GM11168 (cell line): ENCODE data around the gene ADAMTS2.
"Not testable (repeated sequence)": the region's sequence is repeated elsewhere in the genome, so short reads cannot be mapped to it uniquely, and the experiment has no call there.

Experiments used
- in situ Hi-C: fragments of 300-500 bp; cut with MboI; formaldehyde crosslinking; loops from one replicate; pipeline ENCODE4 v1.12.0; 2022; ENCODE audit warnings: low sequenced_read_pairs; ENCODE audit not compliant: unreplicated experiment

ADAMTS2 gene

DNA sequence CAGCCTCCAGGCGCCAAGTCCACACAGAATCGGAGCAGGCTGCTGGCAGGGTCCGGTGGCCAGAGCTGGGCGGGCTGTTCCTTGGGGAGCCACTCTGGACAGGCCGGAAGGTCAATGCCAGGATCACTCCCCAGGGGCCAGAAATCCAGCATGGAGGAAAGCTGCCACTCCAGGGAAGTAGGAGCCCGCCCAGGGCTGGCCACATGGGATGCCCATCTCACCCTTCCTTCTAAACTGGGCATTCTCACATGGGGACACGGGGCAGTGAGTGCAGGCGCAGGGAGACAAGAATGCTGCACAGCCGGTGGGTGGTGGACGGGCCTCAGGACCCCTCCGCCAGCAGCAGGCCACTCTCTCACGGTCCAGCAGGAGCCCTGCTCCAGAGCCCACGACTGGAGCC, 58.2 kb downstream of the ADAMTS2 start:
- in situ Hi-C loops = no loop called here

DNA sequence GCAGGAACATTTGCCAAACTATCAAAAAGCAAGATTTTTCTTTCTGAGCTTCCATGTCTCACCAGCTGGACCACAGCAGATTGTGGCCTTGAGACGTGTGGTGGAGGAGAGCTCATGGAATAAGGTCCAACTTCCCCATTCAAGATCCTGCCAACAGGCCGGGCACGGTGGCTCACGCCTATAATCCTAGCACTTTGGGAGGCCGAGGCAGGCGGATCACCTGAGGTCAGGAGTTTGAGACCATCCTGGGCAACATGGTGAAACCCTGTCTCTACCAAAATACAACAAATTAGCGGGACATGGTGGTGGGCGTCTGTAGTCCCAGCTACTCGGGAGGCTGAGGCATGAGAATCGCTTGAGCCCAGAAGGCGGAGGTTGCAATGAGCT, 59.5 kb downstream of the ADAMTS2 start:
- in situ Hi-C loops = not testable (repeated sequence)

DNA sequence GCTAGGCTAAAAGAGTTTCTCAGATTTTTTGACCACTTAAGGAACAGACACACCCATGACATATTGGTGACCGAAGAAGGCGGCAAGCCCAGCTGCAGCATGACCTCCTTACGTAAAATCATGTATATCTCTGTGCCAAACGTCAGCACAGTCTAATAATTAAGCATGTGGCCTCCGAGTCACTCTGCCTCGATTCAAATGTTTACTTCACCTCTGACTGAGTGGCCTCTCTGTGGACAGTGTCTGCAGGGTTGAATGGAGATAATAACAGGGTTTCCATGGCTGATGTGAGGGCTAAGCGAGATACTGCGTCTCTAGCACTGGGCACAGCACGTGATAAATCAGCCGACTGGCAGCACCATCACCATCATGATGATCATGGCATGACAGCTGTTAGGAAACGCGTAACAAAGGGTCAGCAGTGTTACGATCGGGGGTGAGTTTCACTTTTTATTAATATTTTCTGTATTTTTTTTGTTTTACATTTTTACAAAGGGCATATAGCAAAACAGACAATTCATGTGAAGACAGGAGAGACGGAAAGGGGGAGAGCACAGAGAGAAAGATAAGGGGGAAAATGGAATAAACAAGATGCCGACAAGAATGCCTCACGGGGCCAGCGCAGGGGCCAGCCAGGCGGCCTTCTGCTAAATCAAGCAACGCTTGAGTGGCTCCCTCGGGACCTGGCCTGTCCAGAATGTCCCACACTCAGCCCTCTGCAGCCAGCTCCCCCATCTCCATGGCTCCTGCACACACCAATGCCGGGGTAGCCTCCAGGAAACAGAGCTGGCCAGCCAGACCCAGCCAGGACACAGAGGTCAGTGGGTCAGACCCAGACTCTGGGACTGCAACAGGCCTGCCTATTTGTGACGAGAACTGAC, 60.3 kb downstream of the ADAMTS2 start:
- in situ Hi-C loops = no loop called here

DNA sequence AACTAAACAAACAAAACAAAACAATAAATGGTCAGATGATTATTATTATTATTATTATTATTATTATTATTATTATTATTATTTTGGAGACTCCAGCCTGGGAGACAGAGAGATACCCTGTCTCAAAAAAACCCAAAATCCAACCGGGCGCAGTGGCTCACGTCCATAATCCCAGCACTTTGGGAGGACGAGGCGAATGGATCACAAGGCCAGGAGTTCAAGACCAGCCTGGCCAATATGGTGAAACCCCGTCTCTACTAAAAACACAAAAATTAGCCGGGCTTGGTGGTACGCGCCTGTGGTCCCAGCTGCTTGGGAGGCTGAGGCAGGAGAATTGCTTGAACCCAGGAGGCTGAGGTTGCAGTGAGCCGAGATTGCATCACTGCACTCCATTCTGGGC, 61.4 kb downstream of the ADAMTS2 start:
- in situ Hi-C loops = not testable (repeated sequence)

DNA sequence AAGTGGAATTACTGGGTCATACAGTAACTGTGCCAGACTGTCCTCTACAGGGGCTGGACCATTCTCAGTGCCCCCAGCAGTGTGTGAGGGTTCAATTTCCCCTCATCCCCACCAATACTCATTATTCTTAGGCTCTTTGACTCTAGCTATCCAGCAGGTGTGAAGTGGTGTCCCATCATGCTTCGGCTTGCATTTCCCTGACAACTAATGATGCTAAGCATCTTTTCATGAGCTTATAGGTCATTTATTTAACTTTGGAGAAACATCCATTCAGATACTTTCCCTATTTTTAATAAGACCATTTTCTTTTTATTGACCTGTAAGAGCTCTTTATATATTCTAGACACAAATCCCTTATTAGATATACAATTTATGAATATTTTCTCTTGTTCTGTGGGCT, 63.6 kb downstream of the ADAMTS2 start:
- in situ Hi-C loops = no loop called here

DNA sequence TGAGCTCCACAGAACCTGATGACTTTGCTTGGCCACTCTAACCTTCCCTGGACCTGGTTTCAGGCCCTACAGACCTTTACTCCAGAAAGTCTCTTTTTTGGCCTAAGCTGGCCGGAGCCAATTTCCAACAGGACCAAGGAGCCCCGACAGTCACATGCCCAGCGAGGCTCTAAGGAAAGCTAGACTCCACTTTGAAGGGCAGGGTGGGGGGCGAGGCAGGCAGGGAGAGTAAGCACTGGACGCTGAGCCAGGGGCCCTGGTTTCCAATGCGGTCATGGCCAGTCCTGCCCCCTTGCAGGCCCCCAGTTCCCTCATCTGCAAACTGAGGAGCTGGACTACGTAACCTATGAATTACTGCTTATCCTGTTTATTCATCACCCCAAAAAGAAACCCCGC, 65.2 kb downstream of the ADAMTS2 start:
- in situ Hi-C loops = no loop called here

DNA sequence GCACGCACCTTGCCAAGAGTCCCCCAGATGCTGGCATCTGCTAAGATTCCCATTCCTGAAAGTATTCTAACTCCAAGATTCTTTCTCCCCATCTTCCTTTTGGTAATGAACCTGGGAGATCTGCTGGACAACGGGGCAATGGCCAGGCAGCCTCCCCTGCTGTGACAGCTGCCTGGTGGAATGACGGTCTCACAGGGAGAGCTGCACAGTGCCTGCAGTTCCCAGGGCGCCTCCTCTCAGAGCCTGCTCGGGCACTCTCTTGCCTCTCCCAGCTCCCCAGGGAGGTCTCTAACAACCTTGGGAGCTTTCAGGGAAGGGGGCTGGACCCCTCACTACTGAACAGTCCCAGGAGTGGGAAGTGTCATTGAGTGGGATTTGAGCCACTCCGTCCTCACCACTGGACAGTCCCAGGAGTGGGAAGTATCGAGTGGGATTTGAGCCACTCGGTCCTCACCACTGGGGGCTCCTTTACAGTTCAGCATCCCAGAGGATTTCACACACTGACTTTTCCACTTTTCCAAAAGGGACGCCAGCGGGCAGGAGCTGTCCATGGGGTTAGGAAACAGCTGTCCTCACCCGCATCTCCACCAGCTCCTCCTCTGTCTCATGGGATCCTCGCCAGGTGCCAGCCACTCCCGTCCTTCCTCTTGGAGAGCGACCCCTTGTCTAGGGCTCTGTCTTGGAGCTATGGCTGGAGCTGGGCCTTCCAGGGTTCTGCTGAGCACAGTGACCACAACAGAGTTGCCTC, 65.7 kb downstream of the ADAMTS2 start:
- in situ Hi-C loops = no loop called here

DNA sequence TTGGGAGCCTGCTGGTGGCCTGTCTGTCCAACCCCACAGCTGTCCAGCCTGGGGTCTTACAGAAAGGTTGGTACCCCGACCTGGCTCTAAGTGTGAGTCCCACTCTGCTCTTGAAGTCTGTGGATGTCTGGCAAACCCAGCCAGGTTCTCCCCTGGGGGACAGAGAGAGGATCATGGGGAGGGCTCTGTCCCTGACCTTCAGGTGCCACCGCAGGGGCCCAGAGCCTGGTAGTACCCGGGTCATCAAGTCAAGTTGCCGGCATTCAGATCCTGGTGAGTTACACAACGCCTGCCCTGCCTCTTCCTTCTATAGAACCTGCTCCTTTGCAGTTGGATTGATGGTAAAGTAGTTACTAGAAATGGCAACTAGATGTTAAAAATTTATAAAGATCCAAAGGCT, 66.7 kb downstream of the ADAMTS2 start:
- in situ Hi-C loops = no loop called here

DNA sequence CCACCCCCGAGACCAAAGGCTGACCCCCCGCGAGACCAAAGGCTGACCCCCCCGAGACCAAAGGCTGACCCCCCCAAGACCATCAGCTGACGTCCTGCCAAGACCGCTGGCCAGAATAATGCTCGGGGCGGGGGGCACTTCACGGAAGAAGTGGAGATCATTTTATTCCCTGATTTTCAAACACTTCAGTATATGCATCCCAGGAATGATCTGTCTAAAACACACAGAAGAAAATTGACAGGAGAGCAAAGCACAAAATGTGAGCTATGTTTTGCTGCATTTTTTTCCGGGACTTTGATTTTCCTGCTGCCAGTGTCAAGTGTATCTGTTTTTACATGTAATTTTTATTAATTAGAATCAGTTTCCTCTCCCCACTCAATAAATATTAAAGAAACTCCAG, 67.1 kb downstream of the ADAMTS2 start:
- in situ Hi-C loops = no loop called here

DNA sequence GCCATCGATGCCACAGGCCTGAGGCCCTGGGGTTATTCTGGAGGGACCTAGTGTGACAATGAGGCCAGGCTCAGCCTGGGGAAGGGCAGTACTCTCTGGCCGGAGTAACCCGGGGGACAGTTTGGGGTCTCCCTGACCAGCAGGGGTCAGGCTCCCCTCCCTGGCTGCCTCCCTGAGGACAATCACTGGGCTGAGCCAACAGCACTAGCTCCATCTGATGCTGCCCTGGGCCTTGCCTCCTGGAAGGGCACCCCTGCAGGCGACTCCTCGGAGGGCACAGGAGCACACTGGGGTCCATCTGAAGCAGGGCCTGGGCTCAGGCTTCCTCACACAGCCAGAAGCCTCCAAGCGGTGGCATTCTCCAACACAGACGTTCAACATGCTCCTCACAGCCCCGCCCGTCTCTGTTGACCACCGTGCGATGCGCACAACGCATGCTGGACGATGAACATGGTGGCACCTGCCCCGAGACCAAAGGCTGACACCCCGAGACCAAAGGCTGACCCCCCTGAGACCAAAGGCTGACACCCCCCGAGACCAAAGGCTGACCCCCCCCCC, 68.3 kb downstream of the ADAMTS2 start:
- in situ Hi-C loops = no loop called here

DNA sequence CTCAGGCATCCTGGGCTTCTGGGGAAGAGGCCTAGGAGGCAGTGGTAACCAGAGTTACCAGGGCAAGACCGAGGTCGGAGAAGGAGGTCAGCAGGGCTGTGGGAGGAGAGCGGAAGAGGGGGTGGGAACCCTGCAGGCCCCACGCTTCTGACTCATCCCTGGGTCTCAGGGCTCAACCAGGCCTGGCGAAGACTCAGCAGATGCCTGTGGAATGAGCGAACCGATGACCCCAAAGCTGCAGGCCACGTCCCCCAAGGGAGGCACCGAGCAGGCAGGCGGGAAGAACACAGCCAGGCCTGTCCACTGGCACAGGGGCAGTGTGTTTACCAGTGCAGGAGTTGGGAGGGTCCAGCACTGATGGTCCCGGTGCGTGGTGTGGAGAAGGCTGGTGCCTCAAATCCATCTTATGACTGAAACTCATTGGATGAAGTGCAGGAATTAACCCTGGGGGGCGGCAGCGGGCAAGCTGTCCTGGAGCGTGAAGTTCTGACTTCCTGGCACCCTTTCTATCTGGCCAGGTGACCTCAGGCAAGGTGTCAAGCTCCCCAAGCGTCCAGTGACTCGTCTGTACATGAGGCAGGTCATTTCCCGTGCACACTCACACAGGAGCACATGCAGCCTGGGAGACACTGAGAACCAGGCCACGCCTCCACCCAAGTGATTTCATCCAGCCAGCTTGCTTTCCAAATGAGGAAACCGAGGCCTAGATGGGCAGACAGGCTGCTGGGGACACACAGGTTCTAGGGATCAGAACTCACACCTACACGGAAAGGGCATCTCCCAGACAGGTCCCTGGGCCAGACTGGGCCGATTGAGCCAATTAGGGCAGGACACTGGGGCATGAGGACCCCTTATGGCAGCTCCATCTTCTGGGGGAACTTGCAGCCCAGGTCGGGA, 69.1 kb downstream of the ADAMTS2 start:
- in situ Hi-C loops = no loop called here

DNA sequence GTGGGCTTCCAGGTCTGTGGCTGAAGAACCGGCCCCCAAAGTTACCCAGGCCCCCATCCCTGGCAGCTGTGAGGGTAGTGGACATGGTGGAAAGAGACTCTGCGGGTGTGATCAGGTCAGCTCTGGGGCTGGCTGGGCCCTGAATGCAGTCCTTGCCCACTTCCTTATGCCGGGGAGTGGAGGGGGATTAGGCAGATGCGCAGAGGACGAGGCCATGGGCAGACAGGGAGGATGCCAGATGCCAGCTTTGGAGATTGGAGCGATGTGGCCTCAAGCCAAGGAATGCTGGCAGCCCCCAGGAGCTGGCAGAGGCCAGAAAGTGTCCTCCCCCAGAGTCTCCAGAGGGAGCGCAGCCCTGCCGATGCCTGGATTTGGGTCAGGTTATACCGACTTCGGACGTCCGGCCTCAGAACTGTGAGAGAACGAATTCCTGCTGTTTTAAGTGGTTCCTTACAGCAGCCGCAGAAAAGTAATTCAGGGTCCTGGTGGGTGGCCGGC, 69.8 kb downstream of the ADAMTS2 start:
- in situ Hi-C loops = no loop called here

DNA sequence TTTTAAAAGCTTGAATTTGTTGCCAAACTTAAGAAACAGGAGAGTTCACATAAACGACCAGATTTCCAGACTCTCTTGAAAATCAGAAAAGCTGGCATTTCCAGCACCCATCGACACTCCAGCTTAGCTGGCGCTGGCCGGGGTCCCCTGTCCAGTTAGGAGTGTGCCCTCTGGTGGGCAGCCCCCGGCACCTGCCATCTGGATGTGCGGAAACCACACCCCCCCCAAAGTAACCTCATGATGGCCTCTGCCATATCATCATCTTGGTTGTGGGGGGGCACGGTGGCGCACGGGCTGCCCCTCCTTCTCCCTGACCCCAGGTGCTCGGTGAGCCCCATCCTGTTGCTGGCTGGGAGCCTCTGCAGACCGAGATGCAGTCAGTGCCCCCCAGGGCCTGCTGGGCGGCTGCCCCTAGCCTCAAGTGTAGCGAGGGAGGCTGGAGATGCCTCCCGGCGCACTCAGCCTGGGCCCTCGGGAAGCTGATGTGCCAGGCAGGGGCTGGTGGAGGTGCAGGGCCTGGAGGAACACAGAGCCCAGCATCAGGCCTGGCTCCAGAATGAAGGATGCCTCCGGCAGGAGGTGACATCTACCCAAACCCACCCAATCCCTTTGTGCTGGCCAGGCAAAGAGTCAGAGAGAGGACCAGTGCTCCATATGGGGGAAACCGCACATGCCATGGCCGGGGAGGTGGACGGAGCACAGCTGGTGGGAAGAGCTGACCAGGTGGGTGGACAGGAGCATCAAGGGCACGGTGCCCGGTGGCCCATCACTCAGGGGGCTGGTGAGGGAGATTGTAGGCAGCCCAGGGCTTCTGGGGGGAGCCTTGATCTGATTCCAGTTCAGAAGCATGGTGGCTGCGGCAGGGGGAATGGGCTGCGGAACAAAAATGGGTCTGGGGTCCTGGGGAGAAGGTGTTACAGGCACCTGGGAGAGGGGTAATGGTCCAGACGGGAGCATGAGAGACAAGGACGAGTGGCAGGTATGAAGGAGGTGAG, 70.6 kb downstream of the ADAMTS2 start:
- in situ Hi-C loops = no loop called here

DNA sequence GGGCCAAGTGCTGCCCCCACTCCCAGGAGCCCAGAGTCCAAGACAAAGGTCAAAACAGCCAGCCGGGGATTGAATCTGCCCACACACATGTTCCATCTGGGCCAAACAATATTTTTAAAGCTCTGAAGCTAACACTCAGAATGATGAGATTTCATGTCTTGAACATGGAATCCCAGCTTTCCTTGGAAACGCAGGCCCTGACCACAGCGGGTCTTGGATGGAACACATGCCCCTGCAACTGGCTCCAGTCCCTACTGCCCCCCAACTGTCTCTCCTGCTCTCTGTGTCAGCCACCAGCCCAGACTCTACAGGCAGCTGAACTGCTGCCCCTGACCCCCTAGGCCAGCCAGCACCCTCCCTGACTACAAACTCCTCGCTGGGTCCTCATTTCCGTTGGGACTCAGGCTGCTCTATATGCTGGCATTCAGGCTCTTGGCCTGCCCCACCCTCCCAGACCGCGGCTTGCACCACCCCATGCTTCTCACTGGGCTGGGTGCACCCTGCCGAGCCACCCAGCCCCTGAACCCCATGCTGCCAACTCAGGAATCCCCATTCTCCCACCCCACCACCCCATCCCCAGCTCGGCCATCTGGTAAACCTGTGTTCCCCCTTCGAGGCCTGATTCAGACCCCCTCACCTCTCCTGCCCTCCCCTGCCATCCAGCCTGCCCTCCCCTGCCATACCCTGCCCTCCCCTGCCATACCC, 71.7 kb downstream of the ADAMTS2 start:
- in situ Hi-C loops = no loop called here

DNA sequence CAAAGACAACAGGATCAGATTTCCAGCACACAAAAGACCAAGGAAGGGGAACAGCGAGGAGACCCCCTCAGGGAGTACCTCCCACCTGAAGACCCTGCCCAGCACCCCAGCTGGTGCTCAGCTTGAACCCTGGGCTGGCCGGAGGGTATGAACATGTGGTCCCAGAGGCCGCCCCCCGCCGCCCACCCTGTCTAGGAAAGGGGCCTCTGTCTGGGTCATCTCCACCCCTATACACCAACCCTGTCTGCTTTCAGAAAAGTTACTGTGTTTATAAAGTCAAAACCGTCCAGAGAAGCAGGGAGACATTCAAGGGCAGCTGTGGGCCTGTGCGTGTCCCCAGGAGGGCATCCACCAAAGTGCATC, 72.2 kb downstream of the ADAMTS2 start:
- in situ Hi-C loops = no loop called here

DNA sequence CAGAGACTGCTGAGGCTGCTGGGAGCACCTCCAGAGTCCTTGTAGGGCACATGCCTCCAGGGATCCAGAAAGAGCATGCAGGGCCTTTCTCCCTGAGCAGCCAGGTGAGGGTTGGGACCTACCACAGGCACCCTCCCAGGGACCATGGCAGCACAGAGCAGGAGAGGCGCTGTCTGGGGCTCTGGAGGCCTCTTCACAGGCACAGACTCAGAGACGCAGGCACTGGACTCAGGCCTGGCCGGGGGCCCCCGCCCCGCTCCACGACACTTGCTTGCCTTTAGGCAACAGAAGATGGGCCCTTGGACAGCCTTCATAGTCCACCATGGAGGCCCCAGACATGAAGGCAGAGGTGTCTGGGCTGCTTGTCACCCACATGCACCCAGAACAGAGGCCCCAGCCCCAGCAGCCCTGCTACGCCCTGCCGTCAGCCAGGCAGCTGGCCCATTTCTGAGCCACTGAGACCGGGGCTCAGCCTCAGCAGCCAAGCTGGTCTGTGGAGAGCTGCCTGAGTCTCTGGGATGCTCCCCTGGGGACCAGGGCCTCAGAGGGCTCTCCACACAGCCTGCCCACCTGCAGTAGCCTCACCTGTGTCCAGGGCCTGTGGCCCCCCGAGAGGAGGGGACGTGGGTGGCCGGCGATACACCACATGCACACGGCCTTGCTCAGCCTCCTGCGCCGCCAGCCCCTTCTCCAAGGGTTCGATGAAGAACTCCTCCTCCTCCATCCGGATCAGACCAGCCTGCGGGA, 72.8 kb downstream of the ADAMTS2 start:
- in situ Hi-C loops = no loop called here

DNA sequence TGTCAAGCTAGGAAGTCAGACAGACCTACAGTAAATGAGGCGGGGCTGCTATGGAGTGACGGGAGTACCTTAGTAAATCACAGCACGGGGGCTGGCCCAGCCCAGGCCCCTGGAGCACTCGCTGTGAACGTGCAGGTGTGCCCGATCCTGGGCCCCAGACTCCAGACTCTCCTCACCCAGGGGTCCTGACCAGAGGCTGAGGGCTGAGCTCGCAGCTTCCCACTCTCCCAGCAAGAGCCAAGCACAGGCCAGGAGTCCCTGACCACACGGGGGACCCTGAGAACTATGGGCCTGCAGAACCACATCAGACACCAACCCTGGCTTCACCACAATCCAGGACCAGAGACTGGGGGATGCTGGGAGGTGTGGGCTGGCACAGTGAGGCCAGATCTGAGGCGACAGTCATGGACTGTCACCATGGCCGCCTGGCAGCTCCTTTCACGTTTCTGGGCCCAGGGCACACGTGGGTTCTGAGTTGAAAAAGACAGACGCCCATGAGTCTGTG, 73.4 kb downstream of the ADAMTS2 start:
- in situ Hi-C loops = no loop called here

DNA sequence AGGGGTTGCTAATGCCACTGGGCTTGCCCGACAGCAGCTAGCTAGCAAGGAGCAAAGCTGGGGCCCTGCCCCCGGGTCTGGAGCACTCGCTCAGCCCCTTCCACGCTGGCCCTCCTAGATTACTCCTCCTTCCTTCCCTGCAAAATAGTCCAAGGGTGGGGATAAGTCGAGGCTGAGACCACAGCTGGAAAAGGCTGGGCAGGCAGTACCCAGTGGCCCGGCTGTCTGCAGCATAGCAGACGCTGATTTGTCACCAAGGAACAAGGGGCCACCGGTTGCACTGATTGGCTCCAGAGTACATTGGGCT, 73.9 kb downstream of the ADAMTS2 start:
- in situ Hi-C loops = no loop called here
